ES-I3 (cell line): ENCODE results near the gene NEUROD2.

Experiments
- H3K36me3 ChIP-seq: 2 replicates; pipeline ENCODE4 v1.6.1; 2013; ENCODE audit warnings: mild to moderate bottlenecking, low read length, control low read depth, moderate library complexity; ENCODE audit not compliant: insufficient read depth
- H3K4me1 ChIP-seq: 2 replicates; pipeline ENCODE4 v1.6.1; 2013; ENCODE audit warnings: mild to moderate bottlenecking, control low read depth, low read length; ENCODE audit not compliant: insufficient read depth
- H3K9ac ChIP-seq: 2 replicates; pipeline ENCODE4 v1.6.1; 2013; ENCODE audit warnings: low read depth, mild to moderate bottlenecking, low read length, moderate library complexity
- H3K9me3 ChIP-seq: 2 replicates; pipeline ENCODE4 v1.6.1; 2013; ENCODE audit warnings: mild to moderate bottlenecking, low read length, moderate library complexity; ENCODE audit not compliant: control insufficient read depth, insufficient read depth

The NEUROD2 gene

DNA sequence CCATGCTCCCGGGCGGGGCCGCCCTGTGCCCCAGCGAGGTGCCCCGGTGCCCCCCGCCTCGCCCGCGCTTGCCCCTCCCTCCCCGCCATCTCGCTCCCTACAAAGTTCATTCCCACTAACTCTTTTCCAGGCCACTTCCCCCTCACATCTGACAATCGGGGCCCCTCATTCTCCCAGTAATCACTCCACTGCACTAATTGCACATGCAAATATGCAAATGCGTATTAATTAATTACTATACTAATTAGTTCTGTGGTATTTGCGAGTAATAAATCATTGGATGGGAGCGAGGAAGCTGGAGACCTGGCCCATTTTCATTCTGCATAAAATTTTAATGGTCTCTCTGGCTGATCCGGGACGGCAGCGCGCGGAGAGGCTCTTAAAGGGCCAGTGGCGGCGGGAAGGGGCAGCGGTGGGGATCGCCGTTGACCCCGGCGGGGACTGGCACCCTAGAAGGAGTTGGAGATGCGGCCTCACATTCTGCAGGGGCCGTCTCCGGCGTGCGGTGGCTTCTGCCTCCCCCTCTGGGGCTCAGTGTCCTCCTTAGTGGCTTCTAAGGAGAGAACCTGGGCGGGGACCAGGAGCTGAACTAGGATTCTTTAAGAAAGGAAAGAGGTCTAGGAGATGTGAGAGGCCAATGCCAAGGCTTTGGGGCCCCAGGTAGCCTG is 10.7 kb upstream of the NEUROD2 start:
- peak overlapping the region; percentile 64 for H3K9ac ChIP-seq

DNA sequence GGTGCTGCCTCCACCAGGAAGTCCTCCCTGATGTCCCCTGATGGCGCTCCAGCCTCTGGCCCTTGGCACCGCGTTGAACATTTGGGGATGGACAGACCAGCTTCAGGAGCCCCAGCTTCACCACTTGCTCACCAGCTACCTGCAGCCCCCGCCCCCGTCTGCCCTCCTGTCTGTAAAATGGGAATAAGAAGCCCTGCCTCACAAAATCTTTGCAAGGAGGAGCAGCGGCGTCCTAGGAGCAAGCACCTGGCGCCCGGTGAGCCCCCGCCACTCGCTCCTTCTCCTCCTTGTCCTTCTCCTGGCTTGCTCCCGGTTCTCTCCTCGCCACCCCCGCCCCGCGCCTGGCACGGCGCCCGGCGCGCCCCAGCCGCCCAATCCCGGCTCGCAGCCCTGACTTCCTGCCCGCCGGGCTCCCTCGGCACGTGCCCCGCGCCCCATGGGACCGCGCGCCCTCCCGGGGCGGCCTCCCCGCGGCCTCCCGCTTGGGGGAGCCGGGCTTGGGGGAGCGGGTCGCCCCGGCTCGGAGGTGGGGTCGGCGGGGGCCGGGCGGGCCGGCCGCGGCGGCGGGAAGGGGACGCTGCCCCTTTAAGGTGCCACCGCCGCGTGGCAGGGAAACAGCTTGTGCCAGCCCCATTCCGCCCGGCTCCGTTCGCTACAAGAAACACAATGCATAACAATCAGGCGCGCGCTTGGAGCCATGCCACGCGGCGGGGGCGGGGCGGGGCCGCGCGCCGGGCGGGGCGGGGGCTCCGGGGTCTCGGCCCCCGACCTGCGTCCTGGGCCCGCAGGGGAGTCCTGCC is 9.9 kb upstream of the NEUROD2 start:
- peak overlapping the region; percentile 45 for H3K9ac ChIP-seq
- H3K36me3 ChIP-seq: no peaks in the 10 kb centered on the region
- no peaks in the 10 kb centered on the region; the same call in 1 of the 2 replicates for H3K4me1 ChIP-seq
- no peaks in the 10 kb centered on the region for H3K9me3 ChIP-seq

More for the DNA sequence above, 10.7 kb upstream of the NEUROD2 start:
- Histone ChIP-seq H3K4me1 (no peaks in the 10 kb centered on the region; the same call in 1 of the 2 replicates), H3K36me3 (no peaks in the 10 kb centered on the region), H3K9me3 (no peaks in the 10 kb centered on the region)

DNA sequence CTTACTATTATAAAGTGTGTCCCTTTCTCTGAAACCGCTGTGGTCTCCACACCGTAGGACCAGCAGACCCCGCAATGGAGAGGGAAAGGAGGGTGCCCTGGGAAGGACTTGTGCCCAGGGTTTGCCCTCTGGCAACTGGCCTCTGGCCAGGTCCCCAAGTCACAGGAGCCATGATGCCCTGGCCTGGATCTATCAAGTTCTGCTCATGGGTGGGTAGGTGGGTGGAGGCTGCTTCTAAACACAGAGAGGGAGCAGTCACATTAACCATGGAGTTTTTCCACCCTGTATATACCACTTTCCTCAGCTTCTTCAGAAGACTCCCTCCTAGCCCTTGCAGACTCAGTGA is 9.4 kb upstream of the NEUROD2 start:
- no peaks in the 10 kb centered on the region for H3K9me3 ChIP-seq
- H3K36me3 ChIP-seq: no peaks in the 10 kb centered on the region
- H3K9ac ChIP-seq: peak overlapping the region; percentile 45; the same call in 1 of the 2 replicates
- no peaks in the 10 kb centered on the region; the same call in 1 of the 2 replicates for H3K4me1 ChIP-seq

DNA sequence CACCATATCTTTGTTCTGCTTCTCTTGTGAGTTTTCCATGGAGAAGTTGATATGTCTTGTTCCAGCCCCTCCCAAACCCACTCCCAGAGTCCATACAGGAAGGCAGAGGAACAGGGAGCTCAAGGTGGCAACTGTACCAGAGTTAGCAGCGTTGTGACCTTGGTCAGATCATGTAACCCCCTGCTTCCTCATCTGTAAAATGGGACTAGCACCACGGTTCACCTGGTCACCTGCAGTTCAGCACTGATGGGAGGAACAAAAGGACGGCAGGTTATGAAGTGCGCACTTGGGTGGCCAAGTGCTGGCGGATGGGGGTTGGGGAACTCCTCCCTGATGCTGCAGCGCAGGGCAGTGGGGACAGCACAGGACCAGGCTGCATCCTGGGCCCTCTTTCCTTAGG is 7.7 kb upstream of the NEUROD2 start:
- H3K4me1 ChIP-seq: no peaks in the 10 kb centered on the region; the same call in 1 of the 2 replicates
- H3K9me3 ChIP-seq: no peaks in the 10 kb centered on the region
- H3K9ac ChIP-seq: no peak overlapping the region
- H3K36me3 ChIP-seq: no peaks in the 10 kb centered on the region

DNA sequence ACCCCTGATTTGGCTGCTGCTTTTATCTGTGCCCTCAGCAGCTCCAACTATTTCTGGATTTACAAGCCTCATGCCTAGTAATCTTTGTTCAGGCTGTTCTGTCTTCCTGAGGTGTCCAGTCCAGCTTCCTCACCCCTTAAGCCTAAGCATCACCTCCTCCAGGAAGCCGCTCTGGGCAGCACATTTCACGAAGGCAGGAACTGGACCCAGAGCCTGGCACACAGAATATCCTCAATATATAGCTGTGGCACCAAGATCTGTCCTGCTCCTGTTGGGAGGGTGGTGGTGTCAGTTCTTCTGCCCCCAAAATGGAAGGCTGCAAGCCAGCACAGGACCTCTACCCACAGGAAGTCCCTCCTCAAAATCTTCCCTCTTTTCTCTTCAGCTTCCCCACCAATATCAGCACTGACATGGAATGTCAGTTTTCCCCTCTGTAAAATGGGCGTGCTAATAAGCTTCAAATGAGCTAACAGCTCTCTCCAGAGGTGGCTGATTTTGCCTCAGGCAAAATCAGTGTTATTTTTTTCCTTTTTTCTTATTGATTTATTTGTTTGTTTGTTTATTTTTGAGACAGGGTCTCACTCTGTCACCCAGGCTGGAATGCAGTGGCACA is 6.9 kb upstream of the NEUROD2 start:
- no peaks in the 10 kb centered on the region for H3K36me3 ChIP-seq
- no peaks in the 10 kb centered on the region for H3K9me3 ChIP-seq
- no peaks in the 10 kb centered on the region; the same call in 1 of the 2 replicates for H3K4me1 ChIP-seq
- no peak overlapping the region for H3K9ac ChIP-seq

- no peak overlapping the region for H3K9ac ChIP-seq
- no peaks in the 10 kb centered on the region for H3K4me1 ChIP-seq
- no peaks in the 10 kb centered on the region for H3K9me3 ChIP-seq
- no peaks in the 10 kb centered on the region for H3K36me3 ChIP-seq
Measured at GRCh38 chr17:39612935-39613464, 5.3 kb upstream of the NEUROD2 start.

- Histone ChIP-seq H3K9ac (no peak overlapping the region), H3K9me3 (no peaks in the 10 kb centered on the region), H3K4me1 (no peaks in the 10 kb centered on the region), H3K36me3 (no peaks in the 10 kb centered on the region)
Measured at GRCh38 chr17:39612291-39612894, 4.7 kb upstream of the NEUROD2 start.

GRCh38 chr17:39611401-39612112 is 3.8 kb upstream of the NEUROD2 start:
- Histone ChIP-seq H3K9ac (no peak overlapping the region), H3K9me3 (no peaks in the 10 kb centered on the region)

GRCh38 chr17:39609416-39610025 is 1.8 kb upstream of the NEUROD2 start:
- no peaks in the 10 kb centered on the region for H3K36me3 ChIP-seq
- H3K4me1 ChIP-seq: no peaks in the 10 kb centered on the region; the same call in 1 of the 2 replicates
- H3K9ac ChIP-seq: no peak overlapping the region
- H3K9me3 ChIP-seq: no peaks in the 10 kb centered on the region

More at GRCh38 chr17:39611401-39612112, 3.8 kb upstream of the NEUROD2 start:
- Histone ChIP-seq H3K36me3 (no peaks in the 10 kb centered on the region), H3K4me1 (no peaks in the 10 kb centered on the region)

DNA sequence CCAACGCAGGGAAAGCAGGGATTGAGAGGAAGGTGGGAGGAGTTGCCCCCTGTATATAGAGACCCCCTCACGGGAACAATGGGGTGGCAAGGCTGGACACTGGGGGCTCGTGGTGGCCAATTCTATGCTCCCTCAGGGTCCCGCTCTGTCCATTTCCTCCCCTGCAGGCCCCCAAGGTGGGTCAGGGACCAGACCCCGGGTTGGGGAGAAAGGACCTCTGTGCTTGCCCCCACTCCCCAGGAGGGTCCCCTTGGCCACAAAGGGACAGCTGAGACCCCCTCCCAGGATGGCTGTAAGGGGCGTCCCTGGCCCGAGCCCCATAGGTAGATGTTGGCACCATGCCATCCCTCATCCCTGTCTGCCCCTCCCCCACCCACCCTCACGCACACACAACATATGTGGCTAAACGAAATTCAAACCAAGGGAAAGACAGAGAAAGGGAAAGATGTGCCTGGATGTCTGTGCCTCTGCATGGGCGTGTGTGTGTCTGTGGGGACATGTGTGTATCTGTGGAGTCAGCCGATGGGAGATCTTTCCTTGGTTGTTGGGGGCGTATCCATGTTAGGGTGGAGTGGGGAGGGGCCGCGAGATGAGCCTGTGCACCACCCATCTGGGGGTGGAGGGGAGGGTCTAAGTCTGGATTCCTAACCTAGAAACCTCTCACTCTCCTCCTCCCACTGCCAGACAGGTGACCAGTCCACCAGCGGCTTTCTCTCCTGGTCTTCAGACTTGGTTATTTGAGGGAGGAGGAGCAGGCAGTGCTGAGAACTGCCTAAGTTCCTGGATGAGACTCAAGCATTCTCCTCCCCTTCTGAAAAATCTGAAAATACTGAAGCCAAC is 642 bp upstream of the NEUROD2 start:
- peaks cover 5% of the 10 kb centered on the region; the same call in 1 of the 2 replicates for H3K4me1 ChIP-seq
- no peak overlapping the region for H3K9ac ChIP-seq
- no peaks in the 10 kb centered on the region for H3K9me3 ChIP-seq
- no peaks in the 10 kb centered on the region for H3K36me3 ChIP-seq

DNA sequence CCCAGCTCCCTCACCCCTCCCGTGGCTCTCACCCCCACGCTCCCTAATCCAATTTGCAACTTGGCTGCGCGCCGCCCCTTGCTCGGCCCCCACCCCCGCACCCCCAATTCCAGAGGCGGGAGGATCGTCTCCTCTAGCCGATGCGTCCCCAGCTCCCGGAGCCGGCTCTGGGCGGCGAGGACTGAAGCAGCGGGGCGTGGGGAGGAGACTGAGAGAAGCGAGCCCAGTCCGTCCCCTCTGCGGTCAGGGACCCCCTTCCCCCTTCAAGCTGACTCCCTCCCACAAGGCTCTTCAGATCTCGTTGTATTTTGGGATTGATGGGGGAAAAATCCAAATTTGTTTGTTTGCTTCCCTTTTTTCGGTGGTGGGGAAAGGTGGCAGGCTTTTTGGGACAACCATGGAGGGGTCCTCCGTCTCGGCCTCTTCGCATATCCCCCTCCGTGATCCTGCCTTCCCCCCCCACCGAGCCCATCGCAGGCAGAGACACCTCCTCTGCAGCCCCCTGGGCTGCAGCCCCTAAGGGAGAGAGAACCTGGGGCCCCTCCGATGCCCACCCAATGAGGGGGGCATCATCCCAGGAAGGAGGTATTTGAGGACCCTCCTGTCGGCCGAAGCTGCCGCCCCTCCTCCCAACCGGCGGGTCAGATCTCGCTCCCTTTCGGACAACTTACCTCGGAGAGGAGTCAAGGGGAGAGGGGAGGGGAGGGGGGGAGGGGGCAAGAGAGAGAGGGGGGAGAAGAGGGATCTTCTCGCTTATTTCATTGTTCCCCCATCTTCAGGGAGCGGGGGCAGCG is 466 bp downstream of the NEUROD2 start:
- Histone ChIP-seq H3K4me1 (peaks cover 9% of the 10 kb centered on the region; the same call in 1 of the 2 replicates), H3K9me3 (no peaks in the 10 kb centered on the region), H3K9ac (no peak overlapping the region; the same call in 1 of the 2 replicates), H3K36me3 (no peaks in the 10 kb centered on the region)

DNA sequence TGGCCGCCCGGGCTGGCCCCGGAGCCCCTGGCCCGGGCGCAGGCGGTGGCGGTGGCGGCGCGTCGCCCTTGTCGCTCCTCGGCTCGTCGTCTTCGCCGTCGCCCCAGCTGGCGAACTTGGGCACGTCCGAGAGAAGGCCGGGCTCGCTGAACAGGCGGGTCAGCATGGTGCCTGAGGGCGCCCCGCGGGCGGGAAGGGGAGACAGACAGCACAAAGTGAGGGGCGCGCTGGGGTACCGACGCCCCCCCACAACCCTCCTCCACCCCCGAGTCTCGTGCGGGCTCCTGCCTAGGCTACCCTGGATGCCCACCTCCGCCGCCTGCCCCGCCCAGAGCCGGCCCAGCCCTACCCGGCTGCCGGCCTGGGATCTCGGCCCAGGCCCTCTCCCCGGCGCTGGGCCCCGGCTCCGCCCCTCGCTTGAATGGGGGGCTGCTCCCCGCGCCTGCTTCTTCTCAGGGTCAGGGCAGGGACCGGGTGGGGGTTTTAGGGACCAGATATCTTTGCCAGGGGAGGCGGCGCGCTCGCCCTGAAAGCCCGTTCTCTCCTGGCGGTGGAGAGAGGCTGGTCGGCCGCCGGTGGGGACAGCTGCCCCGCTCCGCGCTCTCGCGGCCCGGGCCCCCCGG is 1.2 kb downstream of the NEUROD2 start:
- Histone ChIP-seq H3K9me3 (no peaks in the 10 kb centered on the region), H3K36me3 (no peaks in the 10 kb centered on the region), H3K4me1 (peaks cover 16% of the 10 kb centered on the region; the same call in 1 of the 2 replicates), H3K9ac (peak overlapping the region; percentile 35; the same call in 1 of the 2 replicates)
